HEK293 (cell line): ENCODE data around the gene SCFD2.

Experiments used
- CTCF ChIA-PET: fragments of 350-600 bp; formaldehyde crosslinking; extraction: SDS; loops from one replicate; lab custom pipeline; 2021; ENCODE audit warnings: antibody characterized with exemption; lab: Yijun Ruan, JAX
- POLR2A ChIA-PET: fragments of 300-600 bp; formaldehyde crosslinking; extraction: SDS; loops from one replicate; lab custom pipeline; 2020; ENCODE audit warnings: antibody characterized with exemption, inconsistent platforms; lab: Yijun Ruan, JAX
- H3K27ac ChIP-seq: fragments of 200-500 bp; sonication (Bioruptor generic); 2 replicates; pipeline ENCODE4 v1.5.1; 2014; ENCODE audit warnings: low read depth, low read length, control low read depth, inconsistent platforms; ENCODE audit errors: extremely low read depth
- H3K36me3 ChIP-seq, 2 experiments: fragments of 200-500 bp in 1 of 2; sonication (Bioruptor generic) in 1 of 2; 1 replicate in 1 of 2; 2 replicates in 1 of 2; pipeline ENCODE4 v1.5.1; 2014 to 2017; ENCODE audit warnings: inconsistent platforms in 2 of 2, low read length in 2 of 2; ENCODE audit not compliant: control insufficient read depth in 2 of 2, insufficient read depth in 1 of 2
- H3K4me1 ChIP-seq: fragments of 200-500 bp; sonication (Bioruptor generic); 2 replicates; pipeline ENCODE4 v1.5.1; 2014; ENCODE audit warnings: mild to moderate bottlenecking, low read length, inconsistent platforms; ENCODE audit not compliant: control insufficient read depth, insufficient read depth
- H3K4me3 ChIP-seq: 2 replicates; pipeline ENCODE4 v1.5.1; 2011; ENCODE audit warnings: low read depth, mild to moderate bottlenecking, control low read depth, low read length, moderate library complexity
- H3K9me3 ChIP-seq: fragments of 200-500 bp; sonication (Bioruptor generic); 2 replicates; pipeline ENCODE4 v1.5.1; 2014; ENCODE audit warnings: low read depth, low read length, inconsistent platforms; ENCODE audit not compliant: control insufficient read depth, insufficient read depth
- BCL11B ChIP-seq: fragments of 450-650 bp; formaldehyde crosslinking; IDR thresholded peaks from 2 replicates; pipeline ENCODE4 v1.5.1; 2016; ENCODE audit warnings: low read depth, missing biosample characterization, missing genetic modification characterization
- GLIS2 ChIP-seq: fragments of 450-650 bp; formaldehyde crosslinking; IDR thresholded peaks from 2 replicates; pipeline ENCODE4 v1.5.1; 2016; ENCODE audit warnings: missing biosample characterization, missing genetic modification characterization
- HOXC10 ChIP-seq: sonication (generic); formaldehyde crosslinking; IDR thresholded peaks from 2 replicates; pipeline ENCODE4 v1.8.1; 2023; ENCODE audit warnings: mild to moderate bottlenecking, missing genetic modification reagents
- KLF9 ChIP-seq: fragments of 450-650 bp; formaldehyde crosslinking; IDR thresholded peaks from 2 replicates; pipeline ENCODE4 v1.5.1; 2016; ENCODE audit warnings: missing biosample characterization, missing genetic modification characterization, low read depth
- OSR2 ChIP-seq: fragments of 450-650 bp; formaldehyde crosslinking; IDR thresholded peaks from 2 replicates; pipeline ENCODE4 v1.5.1; 2016; ENCODE audit warnings: missing biosample characterization, missing genetic modification characterization
- SP2 ChIP-seq: fragments of 450-650 bp; formaldehyde crosslinking; IDR thresholded peaks from 2 replicates; pipeline ENCODE4 v1.5.1; 2016; ENCODE audit warnings: missing biosample characterization, missing genetic modification characterization
- YY1 ChIP-seq: fragments of 450-650 bp; formaldehyde crosslinking; IDR thresholded peaks from 2 replicates; pipeline ENCODE4 v1.5.1; 2018; ENCODE audit warnings: missing biosample characterization, missing genetic modification characterization
- ZBTB21 ChIP-seq: fragments of 450-650 bp; formaldehyde crosslinking; IDR thresholded peaks from 2 replicates; pipeline ENCODE4 v1.5.1; 2017; ENCODE audit warnings: missing biosample characterization, missing genetic modification characterization
- ZNF155 ChIP-seq: fragments of 450-650 bp; formaldehyde crosslinking; IDR thresholded peaks from 2 replicates; pipeline ENCODE4 v1.5.1; 2016; ENCODE audit warnings: missing biosample characterization, missing genetic modification characterization
- ZNF221 ChIP-seq: fragments of 450-650 bp; formaldehyde crosslinking; IDR thresholded peaks from 2 replicates; pipeline ENCODE4 v1.5.1; 2017; ENCODE audit warnings: missing biosample characterization, missing genetic modification characterization, borderline replicate concordance
- ZNF23 ChIP-seq: fragments of 450-650 bp; formaldehyde crosslinking; IDR thresholded peaks from 2 replicates; pipeline ENCODE4 v1.5.1; 2016; ENCODE audit warnings: missing biosample characterization, missing genetic modification characterization, borderline replicate concordance
- ZNF391 ChIP-seq: fragments of 450-650 bp; formaldehyde crosslinking; IDR thresholded peaks from 2 replicates; pipeline ENCODE4 v1.5.1; 2016; ENCODE audit warnings: low read depth, missing biosample characterization, missing genetic modification characterization, borderline replicate concordance
- ZNF416 ChIP-seq: fragments of 450-650 bp; formaldehyde crosslinking; IDR thresholded peaks from 2 replicates; pipeline ENCODE4 v1.5.1; 2016; ENCODE audit warnings: missing biosample characterization, missing genetic modification characterization
- ZNF501 ChIP-seq: fragments of 450-650 bp; formaldehyde crosslinking; IDR thresholded peaks from 2 replicates; pipeline ENCODE4 v1.5.1; 2016; ENCODE audit warnings: missing biosample characterization, missing genetic modification characterization
- ZNF544 ChIP-seq: fragments of 450-650 bp; formaldehyde crosslinking; IDR thresholded peaks from 2 replicates; pipeline ENCODE4 v1.5.0; 2017; ENCODE audit warnings: missing biosample characterization, missing genetic modification characterization
- ZNF549 ChIP-seq: fragments of 450-650 bp; IDR thresholded peaks from 2 replicates; pipeline ENCODE4 v1.5.1; 2018; ENCODE audit warnings: missing biosample characterization, missing genetic modification characterization, mild to moderate bottlenecking, inconsistent platforms, moderate library complexity
- ZNF600 ChIP-seq: fragments of 450-650 bp; formaldehyde crosslinking; IDR thresholded peaks from 2 replicates; pipeline ENCODE4 v1.5.1; 2016; ENCODE audit warnings: missing biosample characterization, missing genetic modification characterization
- ZNF707 ChIP-seq: fragments of 450-650 bp; formaldehyde crosslinking; IDR thresholded peaks from 2 replicates; pipeline ENCODE4 v1.5.1; 2016; ENCODE audit warnings: missing biosample characterization, missing genetic modification characterization
- ZNF777 ChIP-seq: fragments of 450-650 bp; formaldehyde crosslinking; IDR thresholded peaks from 2 replicates; pipeline ENCODE4 v1.5.1; 2017; ENCODE audit warnings: missing biosample characterization, missing genetic modification characterization, borderline replicate concordance
- ZSCAN23 ChIP-seq: fragments of 450-650 bp; formaldehyde crosslinking; IDR thresholded peaks from 2 replicates; pipeline ENCODE4 v1.5.1; 2016; ENCODE audit warnings: missing biosample characterization, missing genetic modification characterization
- TF ChIP-seq, protein P1 (sequence below): fragments of 450-650 bp; formaldehyde crosslinking; IDR thresholded peaks from 2 replicates; pipeline ENCODE4; 2016; ENCODE audit warnings: missing biosample characterization, missing genetic modification characterization
- TF ChIP-seq, protein P2 (sequence below): fragments of 450-650 bp; formaldehyde crosslinking; IDR thresholded peaks from 2 replicates; pipeline ENCODE4 v1.5.1; 2017; ENCODE audit warnings: missing biosample characterization, missing genetic modification characterization
- TF ChIP-seq, protein P3 (sequence below): fragments of 450-650 bp; formaldehyde crosslinking; IDR thresholded peaks from 2 replicates; pipeline ENCODE4 v1.5.1; 2016; ENCODE audit warnings: missing biosample characterization, missing genetic modification characterization
- TF ChIP-seq, protein P4 (sequence below): fragments of 450-650 bp; formaldehyde crosslinking; conservative IDR thresholded peaks from 2 replicates; pipeline ENCODE4 v1.5.1; 2016; ENCODE audit warnings: low read depth, missing biosample characterization, missing genetic modification characterization
- TF ChIP-seq, protein P5 (sequence below): fragments of 450-650 bp; formaldehyde crosslinking; IDR thresholded peaks from 2 replicates; pipeline ENCODE4 v1.5.1; 2016; ENCODE audit warnings: missing biosample characterization, missing genetic modification characterization

SCFD2 gene

DNA sequence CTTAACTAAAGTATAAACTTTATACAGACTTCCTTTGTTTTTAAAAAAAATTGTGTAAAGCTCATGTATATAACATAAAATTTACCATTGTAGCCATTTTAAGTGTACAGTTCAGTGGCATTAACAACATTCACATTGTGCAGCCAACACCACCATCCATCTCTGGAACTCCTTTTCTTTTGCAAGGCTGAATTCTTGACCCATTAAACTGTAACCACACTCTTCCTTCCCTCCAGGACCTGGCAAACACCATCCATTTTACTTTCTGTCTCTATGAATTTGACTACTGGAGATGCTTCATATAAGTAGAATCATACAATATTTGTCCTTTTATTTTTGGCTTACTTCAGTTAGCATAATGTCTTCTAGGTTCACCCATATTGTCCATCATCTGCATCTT is 399.1 kb downstream of the SCFD2 start:
- H3K4me3 ChIP-seq = no peak overlapping the region
- H3K27ac ChIP-seq = no peak overlapping the region
- POLR2A ChIA-PET = no interaction called here
- TF ChIP-seq ZNF221 (tag by site-specific recombination) (no peak), GLIS2 (tag by site-specific recombination) (no peak), ZBTB21 (tag by site-specific recombination) (no peak), BCL11B (tag by site-specific recombination) (no peak), ZNF600 (tag by site-specific recombination) (no peak), OSR2 (tag by site-specific recombination) (no peak), ZNF391 (tag by site-specific recombination) (no peak), ZNF707 (tag by site-specific recombination) (no peak), ZNF23 (no peak), ZNF549 (tag by site-specific recombination) (no peak), ZNF777 (tag by site-specific recombination) (no peak), ZNF544 (tag by site-specific recombination) (no peak)
- TF ChIP-seq, protein P1, sequence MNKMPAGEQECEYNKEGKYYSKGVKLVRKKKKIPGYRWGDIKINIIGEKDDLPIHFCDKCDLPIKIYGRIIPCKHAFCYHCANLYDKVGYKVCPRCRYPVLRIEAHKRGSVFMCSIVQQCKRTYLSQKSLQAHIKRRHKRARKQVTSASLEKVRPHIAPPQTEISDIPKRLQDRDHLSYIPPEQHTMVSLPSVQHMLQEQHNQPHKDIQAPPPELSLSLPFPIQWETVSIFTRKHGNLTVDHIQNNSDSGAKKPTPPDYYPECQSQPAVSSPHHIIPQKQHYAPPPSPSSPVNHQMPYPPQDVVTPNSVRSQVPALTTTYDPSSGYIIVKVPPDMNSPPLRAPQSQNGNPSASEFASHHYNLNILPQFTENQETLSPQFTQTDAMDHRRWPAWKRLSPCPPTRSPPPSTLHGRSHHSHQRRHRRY (tag by site-specific recombination) = no peak
- TF ChIP-seq, protein P2, sequence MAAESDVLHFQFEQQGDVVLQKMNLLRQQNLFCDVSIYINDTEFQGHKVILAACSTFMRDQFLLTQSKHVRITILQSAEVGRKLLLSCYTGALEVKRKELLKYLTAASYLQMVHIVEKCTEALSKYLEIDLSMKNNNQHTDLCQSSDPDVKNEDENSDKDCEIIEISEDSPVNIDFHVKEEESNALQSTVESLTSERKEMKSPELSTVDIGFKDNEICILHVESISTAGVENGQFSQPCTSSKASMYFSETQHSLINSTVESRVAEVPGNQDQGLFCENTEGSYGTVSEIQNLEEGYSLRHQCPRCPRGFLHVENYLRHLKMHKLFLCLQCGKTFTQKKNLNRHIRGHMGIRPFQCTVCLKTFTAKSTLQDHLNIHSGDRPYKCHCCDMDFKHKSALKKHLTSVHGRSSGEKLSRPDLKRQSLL (tag by site-specific recombination) = no peak
- TF ChIP-seq, protein P3, sequence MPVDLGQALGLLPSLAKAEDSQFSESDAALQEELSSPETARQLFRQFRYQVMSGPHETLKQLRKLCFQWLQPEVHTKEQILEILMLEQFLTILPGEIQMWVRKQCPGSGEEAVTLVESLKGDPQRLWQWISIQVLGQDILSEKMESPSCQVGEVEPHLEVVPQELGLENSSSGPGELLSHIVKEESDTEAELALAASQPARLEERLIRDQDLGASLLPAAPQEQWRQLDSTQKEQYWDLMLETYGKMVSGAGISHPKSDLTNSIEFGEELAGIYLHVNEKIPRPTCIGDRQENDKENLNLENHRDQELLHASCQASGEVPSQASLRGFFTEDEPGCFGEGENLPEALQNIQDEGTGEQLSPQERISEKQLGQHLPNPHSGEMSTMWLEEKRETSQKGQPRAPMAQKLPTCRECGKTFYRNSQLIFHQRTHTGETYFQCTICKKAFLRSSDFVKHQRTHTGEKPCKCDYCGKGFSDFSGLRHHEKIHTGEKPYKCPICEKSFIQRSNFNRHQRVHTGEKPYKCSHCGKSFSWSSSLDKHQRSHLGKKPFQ (tag by site-specific recombination) = no peak
- no peaks in the 10 kb centered on the region for H3K4me1 ChIP-seq
- no peaks in the 10 kb centered on the region for H3K9me3 ChIP-seq
- CTCF ChIA-PET = no interaction called here
- no peaks in the 10 kb centered on the region for H3K36me3 ChIP-seq

DNA sequence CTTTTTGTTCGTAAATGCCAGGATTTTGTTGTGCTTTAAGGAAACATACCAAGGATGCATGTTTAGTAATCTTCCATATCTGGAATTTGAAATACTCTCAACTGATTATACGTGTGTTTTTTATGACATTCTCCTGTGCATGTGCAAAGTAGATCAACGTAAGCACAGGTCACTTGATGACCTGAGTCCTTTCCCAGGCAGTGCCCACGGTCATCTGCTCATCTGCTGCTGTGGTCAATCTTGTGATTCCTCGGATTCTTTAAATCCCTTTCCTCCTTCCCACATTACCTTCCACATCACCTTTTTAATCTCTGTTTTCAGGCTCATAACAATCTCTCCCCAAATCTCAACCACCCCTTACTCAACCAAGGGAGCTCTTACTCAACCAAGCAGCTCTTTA is 399.7 kb downstream of the SCFD2 start:
- H3K4me1 ChIP-seq = no peaks in the 10 kb centered on the region
- no peaks in the 10 kb centered on the region for H3K36me3 ChIP-seq
- H3K4me3 ChIP-seq = no peak overlapping the region
- ChIA-PET CTCF (no interaction called here), POLR2A (no interaction called here)
- H3K9me3 ChIP-seq = no peaks in the 10 kb centered on the region
- no peak overlapping the region for H3K27ac ChIP-seq
- TF ChIP-seq ZNF155 (no peak), SP2 (no peak), ZNF544 (tag by site-specific recombination) (no peak), KLF9 (tag by site-specific recombination) (no peak), ZNF501 (tag by site-specific recombination) (no peak), ZNF416 (tag by site-specific recombination) (no peak), HOXC10 (CRISPR knock-in tag) (no peak), YY1 (no peak), ZSCAN23 (no peak)
- TF ChIP-seq, protein P3 (tag by site-specific recombination) = no peak
- TF ChIP-seq, protein P4, sequence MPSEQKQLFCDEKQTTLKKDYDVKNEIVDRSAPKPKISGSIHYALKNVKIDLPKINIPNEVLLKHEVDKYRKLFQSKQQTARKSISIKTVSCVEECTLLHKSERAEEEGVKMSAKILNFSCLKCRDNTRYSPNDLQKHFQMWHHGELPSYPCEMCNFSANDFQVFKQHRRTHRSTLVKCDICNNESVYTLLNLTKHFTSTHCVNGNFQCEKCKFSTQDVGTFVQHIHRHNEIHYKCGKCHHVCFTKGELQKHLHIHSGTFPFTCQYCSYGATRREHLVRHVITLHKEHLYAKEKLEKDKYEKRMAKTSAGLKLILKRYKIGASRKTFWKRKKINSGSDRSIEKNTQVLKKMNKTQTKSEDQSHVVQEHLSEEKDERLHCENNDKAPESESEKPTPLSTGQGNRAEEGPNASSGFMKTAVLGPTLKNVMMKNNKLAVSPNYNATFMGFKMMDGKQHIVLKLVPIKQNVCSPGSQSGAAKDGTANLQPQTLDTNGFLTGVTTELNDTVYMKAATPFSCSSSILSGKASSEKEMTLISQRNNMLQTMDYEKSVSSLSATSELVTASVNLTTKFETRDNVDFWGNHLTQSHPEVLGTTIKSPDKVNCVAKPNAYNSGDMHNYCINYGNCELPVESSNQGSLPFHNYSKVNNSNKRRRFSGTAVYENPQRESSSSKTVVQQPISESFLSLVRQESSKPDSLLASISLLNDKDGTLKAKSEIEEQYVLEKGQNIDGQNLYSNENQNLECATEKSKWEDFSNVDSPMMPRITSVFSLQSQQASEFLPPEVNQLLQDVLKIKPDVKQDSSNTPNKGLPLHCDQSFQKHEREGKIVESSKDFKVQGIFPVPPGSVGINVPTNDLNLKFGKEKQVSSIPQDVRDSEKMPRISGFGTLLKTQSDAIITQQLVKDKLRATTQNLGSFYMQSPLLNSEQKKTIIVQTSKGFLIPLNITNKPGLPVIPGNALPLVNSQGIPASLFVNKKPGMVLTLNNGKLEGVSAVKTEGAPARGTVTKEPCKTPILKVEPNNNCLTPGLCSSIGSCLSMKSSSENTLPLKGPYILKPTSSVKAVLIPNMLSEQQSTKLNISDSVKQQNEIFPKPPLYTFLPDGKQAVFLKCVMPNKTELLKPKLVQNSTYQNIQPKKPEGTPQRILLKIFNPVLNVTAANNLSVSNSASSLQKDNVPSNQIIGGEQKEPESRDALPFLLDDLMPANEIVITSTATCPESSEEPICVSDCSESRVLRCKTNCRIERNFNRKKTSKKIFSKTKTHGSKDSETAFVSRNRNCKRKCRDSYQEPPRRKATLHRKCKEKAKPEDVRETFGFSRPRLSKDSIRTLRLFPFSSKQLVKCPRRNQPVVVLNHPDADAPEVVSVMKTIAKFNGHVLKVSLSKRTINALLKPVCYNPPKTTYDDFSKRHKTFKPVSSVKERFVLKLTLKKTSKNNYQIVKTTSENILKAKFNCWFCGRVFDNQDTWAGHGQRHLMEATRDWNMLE (tag by site-specific recombination) = no peak
- TF ChIP-seq, protein P5, sequence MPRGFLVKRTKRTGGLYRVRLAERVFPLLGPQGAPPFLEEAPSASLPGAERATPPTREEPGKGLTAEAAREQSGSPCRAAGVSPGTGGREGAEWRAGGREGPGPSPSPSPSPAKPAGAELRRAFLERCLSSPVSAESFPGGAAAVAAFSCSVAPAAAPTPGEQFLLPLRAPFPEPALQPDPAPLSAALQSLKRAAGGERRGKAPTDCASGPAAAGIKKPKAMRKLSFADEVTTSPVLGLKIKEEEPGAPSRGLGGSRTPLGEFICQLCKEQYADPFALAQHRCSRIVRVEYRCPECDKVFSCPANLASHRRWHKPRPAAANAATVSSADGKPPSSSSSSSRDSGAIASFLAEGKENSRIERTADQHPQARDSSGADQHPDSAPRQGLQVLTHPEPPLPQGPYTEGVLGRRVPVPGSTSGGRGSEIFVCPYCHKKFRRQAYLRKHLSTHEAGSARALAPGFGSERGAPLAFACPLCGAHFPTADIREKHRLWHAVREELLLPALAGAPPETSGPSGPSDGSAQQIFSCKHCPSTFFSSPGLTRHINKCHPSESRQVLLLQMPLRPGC (tag by site-specific recombination) = no peak
